GM12878 (cell line): ENCODE data around the gene GRIK1. TPM values are rescaled to one million over a fixed set of nuclear protein-coding genes. Genes with fewer than 3 reads are reported as not detected.

Experiments
- ATAC-seq: fragments of 200-7000 bp; cut with Tn5 transposase; 3 replicates; pipeline ENCODE4 v1.9.1; 2020; ENCODE audit warnings: mild to moderate bottlenecking, moderate library complexity
- BruUV-seq: library from RNA; stranded (reverse); fragments of 400-500 nt; replicated peaks from 2 replicates; lab custom pipeline; 2021; lab: Mats Ljungman, UMichigan
- CTCF ChIA-PET: fragments of 300-600 bp; sonication (Branson Sonifier 250); formaldehyde crosslinking; extraction: SDS; loops from one replicate; lab custom pipeline; 2021; ENCODE audit warnings: inconsistent platforms; lab: Yijun Ruan, JAX
- POLR2A ChIA-PET: fragments of 350-600 bp; formaldehyde crosslinking; extraction: SDS; loops from one replicate; lab custom pipeline; 2021; ENCODE audit warnings: inconsistent platforms; lab: Charles Lee
- RAD21 ChIA-PET: fragments of 300-600 bp; sonication (Branson Sonifier 250); formaldehyde crosslinking; loops from one replicate; lab custom pipeline; 2023; ENCODE audit warnings: antibody characterized with exemption; ENCODE audit not compliant: unreplicated experiment; lab: Charles Lee
- SMC1A ChIA-PET: fragments of 300-600 bp; sonication (Branson Sonifier 250); formaldehyde crosslinking; loops from one replicate; lab custom pipeline; 2023; ENCODE audit not compliant: unreplicated experiment, uncharacterized antibody; lab: Charles Lee
- DNase-seq: peaks from one replicate; pipeline ENCODE4 v3.0.0-alpha.2; 2011; ENCODE audit warnings: low read depth, low spot score
- FAIRE-seq: peaks from 3 replicates; lab custom pipeline; 2011; peaks lifted over from hg19 to GRCh38; lab: Jason Lieb, UNC
- H2AFZ ChIP-seq: 2 replicates; pipeline ENCODE4 v1.6.0; 2011; ENCODE audit warnings: low read depth, low read length, control low read depth; ENCODE audit not compliant: control insufficient read depth
- H3K27ac ChIP-seq: 2 replicates; pipeline ENCODE4 v1.5.1; 2011; ENCODE audit warnings: control low read depth; ENCODE audit not compliant: control insufficient read depth, insufficient read depth
- H3K27me3 ChIP-seq, 2 experiments: replicated peaks in 1 of 2; 2 replicates each; pipeline versions ENCODE4 v1.6.0 to v1.6.1; 2011; ENCODE audit warnings: low read length in 1 of 2; ENCODE audit not compliant: control insufficient read depth in 2 of 2, insufficient read depth in 2 of 2
- H3K36me3 ChIP-seq, 2 experiments: 2 replicates each; pipeline ENCODE4 v1.5.1; 2011; ENCODE audit warnings: low read length in 1 of 2; ENCODE audit not compliant: control insufficient read depth in 2 of 2, insufficient read depth in 2 of 2
- H3K4me1 ChIP-seq: 2 replicates; pipeline ENCODE4 v1.6.1; 2011; ENCODE audit warnings: mild to moderate bottlenecking, low read length, moderate library complexity, mixed read lengths; ENCODE audit not compliant: control insufficient read depth, insufficient read depth
- H3K4me2 ChIP-seq: 2 replicates; pipeline ENCODE4 v1.6.0; 2011; ENCODE audit warnings: control low read depth; ENCODE audit not compliant: control insufficient read depth, insufficient read depth
- H3K4me3 ChIP-seq: fragments of 200-600 bp; sonication (generic); 2 replicates; pipeline ENCODE4 v1.5.1; 2016
- H3K79me2 ChIP-seq: 2 replicates; pipeline ENCODE4 v1.6.0; 2011; ENCODE audit warnings: low read length; ENCODE audit not compliant: control insufficient read depth, insufficient read depth
- H3K9ac ChIP-seq: 2 replicates; pipeline ENCODE4 v1.8.0; 2011; ENCODE audit warnings: low read length, control low read depth, mixed read lengths; ENCODE audit not compliant: control insufficient read depth, insufficient read depth
- H3K9me3 ChIP-seq: replicated peaks from 3 replicates; pipeline ENCODE4 v1.5.1; 2011; ENCODE audit warnings: mild to moderate bottlenecking, low read length; ENCODE audit not compliant: control insufficient read depth, insufficient read depth
- H4K20me1 ChIP-seq: 2 replicates; pipeline ENCODE4 v1.6.0; 2011; ENCODE audit not compliant: control insufficient read depth, insufficient read depth
- SMAD1 ChIP-seq: fragments of 450-650 bp; IDR thresholded peaks from 2 replicates; pipeline ENCODE4 v1.6.1; 2018; ENCODE audit warnings: mild to moderate bottlenecking, low read depth; ENCODE audit not compliant: partially characterized antibody
- SRF ChIP-seq, 2 experiments: IDR thresholded peaks; 2 replicates each; pipeline ENCODE4 v1.6.1; 2011; ENCODE audit warnings: low read depth in 2 of 2, low read length in 2 of 2, mild to moderate bottlenecking in 1 of 2, moderate library complexity in 1 of 2
- WGBS: methylation state at CpG from one replicate; pipeline ENCODE4 v1.1.6; 2016; ENCODE audit warnings: low lambda C conversion rate; ENCODE audit not compliant: insufficient replicate concordance, insufficient coverage; ENCODE audit errors: missing lambda C conversion rate; 5-methylcytosine and 5-hydroxymethylcytosine counted together
- in situ Hi-C: fragments of 300-500 bp; cut with MboI; formaldehyde crosslinking; loops from 9 replicates; pipeline ENCODE4 v1.14.3; 2018; ENCODE audit warnings: mixed read lengths
- intact Hi-C: fragments of 100-400 bp; cut with micrococcal nuclease; formaldehyde crosslinking; loops from one replicate; pipeline ENCODE4 v1.14.2; 2022; ENCODE audit not compliant: unreplicated experiment
- polyA plus RNA-seq, 11 experiments: library from polyadenylated mRNA; depleted of rRNA in 4 of 11; unstranded in 6 of 11; stranded (reverse) in 5 of 11; fragments of >200 nt; fragmentation: Nextera tagmentation in 4 of 11; fragmentation: Illumina TruSeq in 1 of 11; extraction: Ambion mirVana in 4 of 11; extraction: Trizol in 1 of 11; gene quantifications; 1 replicate in 1 of 11; 2 replicates in 10 of 11; pipeline versions ENCODE4 v1.2.1 to v1.2.3, GENCODE V29; 2011 to 2016; ENCODE audit warnings: inconsistent platforms in 2 of 11, missing spikeins in 2 of 11, low read depth in 1 of 11
- total RNA-seq, 4 experiments: library from RNA; depleted of rRNA in 3 of 4; stranded (reverse); fragments of >200 nt in 3 of 4; fragmentation: Illumina TruSeq in 1 of 4; extraction: Trizol in 1 of 4; gene quantifications; 2 replicates each; pipeline versions ENCODE4 v1.2.1 to v1.2.3, GENCODE V29; 2013 to 2021
- TF ChIP-seq, protein P1 (sequence below): fragments of 450-650 bp; IDR thresholded peaks from 2 replicates; pipeline ENCODE4 v1.6.1; 2017; ENCODE audit warnings: mild to moderate bottlenecking, moderate library complexity

Gene GRIK1
- total and polyA plus RNA-seq, 10 of the 15 experiments (the other 5 are each of a cell fraction or from before 2014, with no cell fraction given): 0.05 to 0.13 (median 0.09) TPM; not detected in 7

DNA sequence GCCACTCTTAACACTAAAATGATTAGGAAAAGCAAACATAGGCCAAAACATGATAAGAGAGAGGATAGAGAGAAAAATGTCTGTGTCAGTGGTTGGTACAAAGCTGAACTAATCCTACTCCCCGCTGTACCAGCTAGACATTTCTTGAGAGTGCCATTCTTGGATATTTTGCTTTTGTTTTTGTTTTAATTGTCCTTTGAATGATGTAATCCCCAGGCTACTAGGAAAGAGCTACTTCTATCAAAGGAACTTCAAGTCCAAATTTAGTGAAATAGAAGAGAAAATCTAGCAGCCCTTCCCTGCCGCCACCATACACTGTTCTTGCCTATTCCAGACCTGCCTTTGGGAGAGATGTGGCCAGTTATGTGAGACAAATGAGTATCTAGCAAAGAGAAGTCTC lies 269.6 kb downstream of the GRIK1 start:
- Histone ChIP-seq H3K9me3 (no peaks in the 10 kb centered on the region), H3K9ac (no peak overlapping the region), H3K36me3 (no peaks in the 10 kb centered on the region), H4K20me1 (no peaks in the 10 kb centered on the region), H2AFZ (no peak overlapping the region), H3K4me2 (no peak overlapping the region), H3K27me3 (no peaks in the 10 kb centered on the region; a peak in 1 of 4 replicates), H3K27ac (no peak overlapping the region), H3K79me2 (no peaks in the 10 kb centered on the region), H3K4me3 (no peak overlapping the region), H3K4me1 (no peaks in the 10 kb centered on the region)
- SMC1A ChIA-PET: interaction anchor here (0.6 kb wide), 1 partner anchor 95 kb away, joined by 3 read pairs; no protein-coding TSS in a partner anchor
- POLR2A ChIA-PET: no interaction called here
- FAIRE-seq: no peak
- RAD21 ChIA-PET: no interaction called here
- intact Hi-C loops (no loop called here), in situ Hi-C loops (no loop called here)
- CTCF ChIA-PET: no interaction called here
- 50% methylated on average over 2 of the region's 2 CpGs for WGBS
- no TSS peak for BruUV-seq
- no peak for DNase-seq
- no peak for TF ChIP-seq SMAD1
- no peak for ATAC-seq

DNA sequence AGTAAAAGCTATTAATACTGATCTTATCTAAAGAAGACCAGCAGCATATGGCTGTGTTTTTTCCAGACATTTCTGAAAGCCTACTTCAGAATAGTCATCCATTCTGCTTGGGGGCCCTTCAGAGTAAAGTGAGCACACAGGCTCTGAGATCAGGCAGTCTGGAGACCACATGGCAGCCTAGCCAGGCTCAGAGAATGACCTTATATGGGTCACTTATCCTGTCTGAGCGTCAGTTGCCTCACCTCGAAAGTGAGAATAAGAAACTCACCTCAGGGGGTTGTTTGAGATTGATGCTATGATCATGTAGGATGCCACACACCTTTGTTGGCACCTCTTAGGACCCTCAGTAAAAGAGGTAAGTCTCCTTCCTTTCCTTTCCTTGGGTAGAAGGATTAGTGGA lies 270.4 kb downstream of the GRIK1 start:
- Histone ChIP-seq H2AFZ (no peak overlapping the region), H3K4me1 (no peaks in the 10 kb centered on the region), H3K9ac (no peak overlapping the region), H3K9me3 (no peaks in the 10 kb centered on the region), H3K27ac (no peak overlapping the region), H4K20me1 (no peaks in the 10 kb centered on the region), H3K36me3 (no peaks in the 10 kb centered on the region)
- SMC1A ChIA-PET: no interaction called here
- no TSS peak for BruUV-seq
- FAIRE-seq: no peak
- in situ Hi-C loops: no loop called here
- ATAC-seq: peak; percentile 72
- WGBS: 0% methylated on average over 2 of the region's 2 CpGs
- DNase-seq: no peak
- CTCF ChIA-PET: no interaction called here
- TF ChIP-seq, protein P1, sequence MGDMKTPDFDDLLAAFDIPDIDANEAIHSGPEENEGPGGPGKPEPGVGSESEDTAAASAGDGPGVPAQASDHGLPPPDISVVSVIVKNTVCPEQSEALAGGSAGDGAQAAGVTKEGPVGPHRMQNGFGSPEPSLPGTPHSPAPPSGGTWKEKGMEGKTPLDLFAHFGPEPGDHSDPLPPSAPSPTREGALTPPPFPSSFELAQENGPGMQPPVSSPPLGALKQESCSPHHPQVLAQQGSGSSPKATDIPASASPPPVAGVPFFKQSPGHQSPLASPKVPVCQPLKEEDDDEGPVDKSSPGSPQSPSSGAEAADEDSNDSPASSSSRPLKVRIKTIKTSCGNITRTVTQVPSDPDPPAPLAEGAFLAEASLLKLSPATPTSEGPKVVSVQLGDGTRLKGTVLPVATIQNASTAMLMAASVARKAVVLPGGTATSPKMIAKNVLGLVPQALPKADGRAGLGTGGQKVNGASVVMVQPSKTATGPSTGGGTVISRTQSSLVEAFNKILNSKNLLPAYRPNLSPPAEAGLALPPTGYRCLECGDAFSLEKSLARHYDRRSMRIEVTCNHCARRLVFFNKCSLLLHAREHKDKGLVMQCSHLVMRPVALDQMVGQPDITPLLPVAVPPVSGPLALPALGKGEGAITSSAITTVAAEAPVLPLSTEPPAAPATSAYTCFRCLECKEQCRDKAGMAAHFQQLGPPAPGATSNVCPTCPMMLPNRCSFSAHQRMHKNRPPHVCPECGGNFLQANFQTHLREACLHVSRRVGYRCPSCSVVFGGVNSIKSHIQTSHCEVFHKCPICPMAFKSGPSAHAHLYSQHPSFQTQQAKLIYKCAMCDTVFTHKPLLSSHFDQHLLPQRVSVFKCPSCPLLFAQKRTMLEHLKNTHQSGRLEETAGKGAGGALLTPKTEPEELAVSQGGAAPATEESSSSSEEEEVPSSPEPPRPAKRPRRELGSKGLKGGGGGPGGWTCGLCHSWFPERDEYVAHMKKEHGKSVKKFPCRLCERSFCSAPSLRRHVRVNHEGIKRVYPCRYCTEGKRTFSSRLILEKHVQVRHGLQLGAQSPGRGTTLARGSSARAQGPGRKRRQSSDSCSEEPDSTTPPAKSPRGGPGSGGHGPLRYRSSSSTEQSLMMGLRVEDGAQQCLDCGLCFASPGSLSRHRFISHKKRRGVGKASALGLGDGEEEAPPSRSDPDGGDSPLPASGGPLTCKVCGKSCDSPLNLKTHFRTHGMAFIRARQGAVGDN: no peak
- peak; percentile 56 to 90; a peak in 3 of 4 replicates for TF ChIP-seq SRF (IDR thresholded peaks at IDR 0.05; ENCODE audit: low read depth in 2 of 2, low read length in 2 of 2)
- TF ChIP-seq, all 136 proteins: peak for 1
- intact Hi-C loops: no loop called here
- Histone ChIP-seq H3K27me3 (no peaks in the 10 kb centered on the region; a peak in 1 of 4 replicates), H3K4me3 (no peak overlapping the region), H3K79me2 (no peaks in the 10 kb centered on the region), H3K4me2 (no peak overlapping the region)
- ChIA-PET POLR2A (no interaction called here), RAD21 (no interaction called here)
